Measurements from ENCODE around the gene CTPS2.
"Not testable (repeated sequence)": the region's sequence is repeated elsewhere in the genome, so short reads cannot be mapped to it uniquely, and the experiment has no call there.

CTPS2 gene

GRCh38 chrX:16654093-16654492 lies 58.4 kb downstream of the CTPS2 start:
- DNase-seq (ENCODE audit: low read depth, low spot score), result no peak

GRCh38 chrX:16653424-16653823 lies 59.0 kb downstream of the CTPS2 start:
- DNase-seq (ENCODE audit: low read depth, low spot score), result no peak

- no peak for DNase-seq (ENCODE audit: low read depth, low spot score)
Measured at GRCh38 chrX:16651391-16652024, 61.0 kb downstream of the CTPS2 start.

GRCh38 chrX:16649858-16650257 lies 62.6 kb downstream of the CTPS2 start, which contains the start of gene S100G:
S100G (plus strand) TSS chrX:16650158; CDS start chrX:16651007, 849 bp downstream.
- DNase-seq (ENCODE audit: low read depth, low spot score), result no peak

- DNase-seq (ENCODE audit: low read depth, low spot score), result no peak
Measured at GRCh38 chrX:16646366-16647138, 65.9 kb downstream of the CTPS2 start.

- DNase-seq (ENCODE audit: low read depth, low spot score), result no peak
Measured at GRCh38 chrX:16643176-16643575, 69.3 kb downstream of the CTPS2 start.

GRCh38 chrX:16640823-16641222 lies 71.6 kb downstream of the CTPS2 start:
- no peak for DNase-seq (ENCODE audit: low read depth, low spot score)

GRCh38 chrX:16639966-16640365 lies 72.5 kb downstream of the CTPS2 start:
- DNase-seq (ENCODE audit: low read depth, low spot score), result no peak

- no peak for DNase-seq (ENCODE audit: low read depth, low spot score)
Measured at GRCh38 chrX:16638533-16638932, 73.9 kb downstream of the CTPS2 start.

- no peak for DNase-seq (ENCODE audit: low read depth, low spot score)
Measured at GRCh38 chrX:16635596-16635995, 76.9 kb downstream of the CTPS2 start.

GRCh38 chrX:16635040-16635439 lies 77.4 kb downstream of the CTPS2 start:
- DNase-seq (ENCODE audit: low read depth, low spot score), result no peak

GRCh38 chrX:16633754-16634153 lies 78.7 kb downstream of the CTPS2 start:
- no peak for DNase-seq (ENCODE audit: low read depth, low spot score)

GRCh38 chrX:16629909-16630308 lies 82.6 kb downstream of the CTPS2 start:
- no peak for DNase-seq (ENCODE audit: low read depth, low spot score)

- no peak for DNase-seq (ENCODE audit: low read depth, low spot score)
Measured at GRCh38 chrX:16628946-16629595, 83.4 kb downstream of the CTPS2 start.

GRCh38 chrX:16628511-16628910 lies 84.0 kb downstream of the CTPS2 start:
- not testable (repeated sequence) for DNase-seq (ENCODE audit: low read depth, low spot score)

GRCh38 chrX:16619024-16619423 lies 93.4 kb downstream of the CTPS2 start:
- DNase-seq (ENCODE audit: low read depth, low spot score), result no peak

- DNase-seq (ENCODE audit: low read depth, low spot score), result no peak
Measured at GRCh38 chrX:16618422-16618821, 94.0 kb downstream of the CTPS2 start.

- DNase-seq (ENCODE audit: low read depth, low spot score), result no peak
Measured at GRCh38 chrX:16617382-16617781, 95.1 kb downstream of the CTPS2 start.

- no peak for DNase-seq (ENCODE audit: low read depth, low spot score)
Measured at GRCh38 chrX:16612257-16612897, 100.1 kb downstream of the CTPS2 start.

- DNase-seq (ENCODE audit: low read depth, low spot score), result not testable (repeated sequence)
Measured at GRCh38 chrX:16610654-16611053, 101.8 kb downstream of the CTPS2 start.

GRCh38 chrX:16610121-16610621 lies 102.3 kb downstream of the CTPS2 start:
- DNase-seq (ENCODE audit: low read depth, low spot score), result no peak

- no peak for DNase-seq (ENCODE audit: low read depth, low spot score)
Measured at GRCh38 chrX:16606142-16606720, 106.2 kb downstream of the CTPS2 start.
